Activated T-cell treated with anti-CD3 and anti-CD28 coated beads, Interleukin-2, amount 50 U/mL, for 4 hours (primary cell): ENCODE data around the gene IDNK. TPM values are rescaled to one million over a fixed set of nuclear protein-coding genes. Genes with fewer than 3 reads are reported as not detected.

Experiments
- ATAC-seq, 2 donors: fragments of 200-7000 bp; cut with Tn5 transposase; one replicate each; pipeline ENCODE4 v1.10.0; 2021
- DNase-seq: peaks from one replicate; pipeline ENCODE4 v3.0.0-alpha.2; 2020
- H3K27me3 Mint-ChIP-seq: one replicate; pipeline ENCODE4 v1.8.0; 2021; ENCODE audit warnings: low read depth, mixed read lengths
- H3K36me3 Mint-ChIP-seq: one replicate; pipeline ENCODE4 v1.8.0; 2022; ENCODE audit warnings: mixed read lengths; ENCODE audit not compliant: insufficient read depth
- H3K4me1 Mint-ChIP-seq: one replicate; pipeline ENCODE4 v1.8.0; 2021; ENCODE audit warnings: low read depth, mixed read lengths
- H3K4me3 Mint-ChIP-seq: one replicate; pipeline ENCODE4 v1.8.0; 2021; ENCODE audit warnings: mild to moderate bottlenecking, moderate library complexity, mixed read lengths
- H3K9me3 Mint-ChIP-seq: one replicate; pipeline ENCODE4 v1.8.0; 2021; ENCODE audit warnings: mixed read lengths
- total RNA-seq, 3 donors: library from RNA; stranded (reverse); gene quantifications; one replicate each; pipeline ENCODE4 v1.2.1, GENCODE V29; 2021

Gene IDNK
- total RNA-seq, 3 donors from 2014 or later, result 1.9 to 3.3 (median 3.1) TPM

DNA sequence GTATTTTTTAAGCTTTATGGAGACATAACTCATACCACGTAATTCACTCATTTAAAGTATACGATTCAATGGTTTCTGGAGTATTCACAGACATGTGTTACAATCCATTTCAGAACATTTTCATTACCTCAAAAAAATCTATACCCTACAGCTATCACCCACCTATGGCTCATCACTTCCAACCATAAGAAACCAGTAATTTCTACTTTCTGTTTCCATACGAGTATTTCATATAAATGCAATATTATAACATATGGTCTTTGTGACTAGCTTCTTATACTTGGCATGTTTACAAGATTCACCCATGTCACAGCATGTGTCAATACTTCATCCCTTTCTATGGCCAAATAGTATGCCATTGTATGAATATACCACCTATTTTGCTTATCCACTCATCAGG lies 66.0 kb downstream of the IDNK start:
- peaks cover 9% of the 10 kb centered on the region for H3K36me3 Mint-ChIP-seq
- H3K27me3 Mint-ChIP-seq, result no peaks in the 10 kb centered on the region
- ATAC-seq (peak; percentile 86 to 91), DNase-seq (no peak)
- no peaks in the 10 kb centered on the region for H3K9me3 Mint-ChIP-seq
- peaks cover 71% of the 10 kb centered on the region for H3K4me1 Mint-ChIP-seq
- H3K4me3 Mint-ChIP-seq, result no peak overlapping the region

DNA sequence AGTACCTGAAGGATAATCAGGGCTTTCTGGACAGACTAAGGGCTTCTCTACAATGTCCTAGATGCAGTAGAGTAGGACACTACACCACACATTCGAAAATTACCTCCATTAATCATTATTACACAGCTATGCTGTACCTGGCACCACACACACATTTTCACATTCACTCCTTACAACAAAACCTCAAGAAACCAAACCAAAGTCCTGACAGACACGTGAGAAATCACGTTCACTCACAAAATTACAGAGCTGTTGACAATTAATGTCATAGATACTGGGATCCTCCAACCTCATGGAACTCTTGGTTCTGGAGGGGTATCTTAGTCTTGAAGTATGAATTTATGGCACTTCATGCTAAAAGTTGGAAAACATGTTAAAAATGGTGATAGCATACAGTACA lies 68.5 kb downstream of the IDNK start:
- Mint-ChIP-seq H3K36me3 (peaks cover 7% of the 10 kb centered on the region), H3K4me1 (peaks cover 79% of the 10 kb centered on the region), H3K27me3 (no peaks in the 10 kb centered on the region), H3K4me3 (no peak overlapping the region), H3K9me3 (no peaks in the 10 kb centered on the region)
- DNase-seq (no peak), ATAC-seq (no peak)

Other genes starting within 250 kb of the IDNK start
- gene FRMD3, start 84.7 kb upstream of the IDNK start, total RNA-seq, result under 1 TPM; 0.40 to 0.68 (median 0.43) TPM
- 100 to 1,000 TPM; 135 to 158 (median 138) TPM for gene UBQLN1, start 84.8 kb downstream of the IDNK start, total RNA-seq
- gene GKAP1, start 194.6 kb downstream of the IDNK start, total RNA-seq, result under 1 TPM; 0.37 to 0.98 (median 0.48) TPM